Rectal smooth muscle tissue (tissue), 1 donor: ENCODE data around the gene VTI1A.

ENCODE experiments used
- H3K27ac ChIP-seq: one replicate; pipeline ENCODE4 v1.7.0; 2013; ENCODE audit warnings: low read depth, low read length, inconsistent platforms
- H3K27me3 ChIP-seq: one replicate; pipeline ENCODE4 v1.7.0; 2013; ENCODE audit warnings: low read length; ENCODE audit not compliant: control insufficient read depth, insufficient read depth
- H3K36me3 ChIP-seq: one replicate; pipeline ENCODE4 v1.7.0; 2013; ENCODE audit warnings: low read length; ENCODE audit not compliant: control insufficient read depth, insufficient read depth
- H3K4me1 ChIP-seq: one replicate; pipeline ENCODE4 v1.7.0; 2013; ENCODE audit warnings: low read length; ENCODE audit not compliant: control insufficient read depth, insufficient read depth
- H3K4me3 ChIP-seq: one replicate; pipeline ENCODE4 v1.7.0; 2013; ENCODE audit warnings: low read length
- H3K9ac ChIP-seq: one replicate; pipeline ENCODE4 v1.7.0; 2013; ENCODE audit warnings: low read length

The VTI1A gene

DNA sequence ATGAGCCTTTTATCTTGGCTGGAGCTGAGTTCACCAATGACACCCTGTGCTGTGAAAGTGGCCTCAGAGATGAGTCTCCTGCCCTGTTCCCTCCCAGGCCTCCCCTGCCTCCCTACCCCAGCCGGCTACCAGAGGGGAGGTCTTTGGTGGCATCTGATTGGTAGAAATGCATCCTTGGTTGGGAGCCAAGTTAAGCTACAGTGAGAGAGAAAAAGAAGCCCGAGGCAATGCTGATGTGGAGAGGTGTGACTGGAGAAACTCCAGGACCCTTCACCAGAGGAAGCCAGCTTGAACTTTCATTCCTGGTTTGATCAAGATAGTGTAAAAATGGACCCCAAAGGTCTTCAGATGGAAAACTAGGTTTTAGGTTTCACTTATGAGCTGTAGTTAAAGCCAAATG lies 311.9 kb downstream of the VTI1A start:
- Histone ChIP-seq H3K4me1 (no peaks in the 10 kb centered on the region), H3K27me3 (no peaks in the 10 kb centered on the region), H3K36me3 (no peaks in the 10 kb centered on the region), H3K27ac (no peak overlapping the region), H3K4me3 (no peak overlapping the region), H3K9ac (no peak overlapping the region)

DNA sequence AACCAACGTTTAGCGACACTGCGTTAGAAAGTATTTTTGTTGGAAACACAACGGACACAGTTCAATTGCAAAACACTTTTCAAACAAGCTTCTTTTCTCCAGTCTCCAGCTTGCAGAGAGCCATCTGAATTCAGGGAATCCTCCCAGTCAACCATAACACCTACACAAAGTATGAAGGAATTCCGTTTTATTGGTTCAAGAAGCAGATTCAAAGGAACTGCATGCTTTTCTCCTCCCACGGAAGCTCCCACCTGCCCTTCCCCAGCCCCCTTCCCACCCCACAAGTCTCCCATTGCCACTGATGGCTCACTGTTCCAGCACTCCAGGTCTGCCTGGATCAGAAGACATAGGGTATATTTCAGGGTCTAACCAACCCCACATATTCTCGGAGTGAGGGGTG lies 312.5 kb downstream of the VTI1A start:
- Histone ChIP-seq H3K36me3 (no peaks in the 10 kb centered on the region), H3K4me3 (no peak overlapping the region), H3K27me3 (no peaks in the 10 kb centered on the region), H3K27ac (no peak overlapping the region), H3K9ac (no peak overlapping the region), H3K4me1 (no peaks in the 10 kb centered on the region)

GRCh38 chr10:112761256-112761655 lies 314.2 kb downstream of the VTI1A start:
- Histone ChIP-seq H3K9ac (no peak overlapping the region), H3K36me3 (no peaks in the 10 kb centered on the region)

GRCh38 chr10:112763916-112764520 lies 317.0 kb downstream of the VTI1A start:
- H3K4me1 ChIP-seq = no peaks in the 10 kb centered on the region
- no peak overlapping the region for H3K4me3 ChIP-seq
- no peak overlapping the region for H3K27ac ChIP-seq
- no peaks in the 10 kb centered on the region for H3K27me3 ChIP-seq
- H3K9ac ChIP-seq = no peak overlapping the region
- H3K36me3 ChIP-seq = no peaks in the 10 kb centered on the region

More at GRCh38 chr10:112761256-112761655, 314.2 kb downstream of the VTI1A start:
- no peaks in the 10 kb centered on the region for H3K27me3 ChIP-seq
- no peak overlapping the region for H3K27ac ChIP-seq
- no peaks in the 10 kb centered on the region for H3K4me1 ChIP-seq
- no peak overlapping the region for H3K4me3 ChIP-seq

- no peak overlapping the region for H3K4me3 ChIP-seq
- no peaks in the 10 kb centered on the region for H3K4me1 ChIP-seq
- no peaks in the 10 kb centered on the region for H3K36me3 ChIP-seq
- H3K27ac ChIP-seq = no peak overlapping the region
- H3K9ac ChIP-seq = no peak overlapping the region
- no peaks in the 10 kb centered on the region for H3K27me3 ChIP-seq
Measured at GRCh38 chr10:112765717-112766235, 318.8 kb downstream of the VTI1A start.

DNA sequence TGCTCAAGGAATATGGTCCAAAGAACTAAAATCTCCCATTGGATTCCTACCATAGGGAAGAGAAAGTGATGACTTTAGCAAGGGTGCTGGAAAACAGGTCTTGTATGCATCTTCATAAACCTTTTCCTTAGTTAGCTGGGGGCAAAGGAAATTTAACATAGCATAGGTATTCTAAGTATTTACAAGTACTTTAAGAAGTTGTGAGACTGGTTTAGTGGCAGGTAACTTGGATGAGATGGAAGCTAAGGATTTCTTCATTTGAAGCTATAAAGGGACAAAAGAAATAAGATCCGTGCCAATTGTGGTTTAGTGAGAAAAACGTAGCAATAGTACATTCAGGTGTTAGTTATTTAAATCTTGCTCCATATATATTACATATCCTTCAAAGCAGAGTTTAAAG lies 319.6 kb downstream of the VTI1A start:
- H3K27ac ChIP-seq = no peak overlapping the region
- H3K4me3 ChIP-seq = no peak overlapping the region
- H3K9ac ChIP-seq = no peak overlapping the region
- H3K27me3 ChIP-seq = no peaks in the 10 kb centered on the region
- no peaks in the 10 kb centered on the region for H3K4me1 ChIP-seq
- H3K36me3 ChIP-seq = no peaks in the 10 kb centered on the region

GRCh38 chr10:112767156-112767555 lies 320.1 kb downstream of the VTI1A start:
- no peak overlapping the region for H3K9ac ChIP-seq
- H3K27me3 ChIP-seq = no peaks in the 10 kb centered on the region
- no peaks in the 10 kb centered on the region for H3K36me3 ChIP-seq
- no peaks in the 10 kb centered on the region for H3K4me1 ChIP-seq
- no peak overlapping the region for H3K4me3 ChIP-seq
- H3K27ac ChIP-seq = no peak overlapping the region

DNA sequence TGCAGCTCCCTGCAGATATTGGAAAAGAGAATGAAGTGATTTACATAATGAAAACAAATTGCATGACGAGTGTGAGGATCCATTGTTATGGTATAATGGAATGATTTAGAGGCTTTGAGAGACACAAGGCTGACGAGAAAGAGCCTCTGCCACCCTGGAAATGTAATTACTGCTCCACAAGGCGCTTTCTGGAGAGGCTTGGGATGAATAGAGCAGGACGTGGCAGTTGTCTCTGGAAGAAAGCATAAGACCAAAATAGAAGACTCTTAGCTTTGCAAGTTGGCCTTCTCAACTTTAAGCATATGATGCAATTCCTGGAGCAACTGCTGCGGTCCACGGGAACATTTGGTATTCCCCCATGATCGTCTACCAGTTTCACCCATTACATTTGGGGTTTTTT lies 321.1 kb downstream of the VTI1A start:
- H3K4me3 ChIP-seq = no peak overlapping the region
- no peaks in the 10 kb centered on the region for H3K4me1 ChIP-seq
- no peaks in the 10 kb centered on the region for H3K27me3 ChIP-seq
- no peak overlapping the region for H3K9ac ChIP-seq
- no peak overlapping the region for H3K27ac ChIP-seq
- no peaks in the 10 kb centered on the region for H3K36me3 ChIP-seq

- Histone ChIP-seq H3K4me3 (no peak overlapping the region), H3K27ac (no peak overlapping the region)
Measured at GRCh38 chr10:112769081-112769480, 322.1 kb downstream of the VTI1A start.

GRCh38 chr10:112769611-112770370 lies 322.8 kb downstream of the VTI1A start:
- H3K4me1 ChIP-seq = no peaks in the 10 kb centered on the region
- H3K27me3 ChIP-seq = no peaks in the 10 kb centered on the region
- H3K36me3 ChIP-seq = no peaks in the 10 kb centered on the region
- no peak overlapping the region for H3K4me3 ChIP-seq
- H3K27ac ChIP-seq = no peak overlapping the region
- H3K9ac ChIP-seq = no peak overlapping the region

More at GRCh38 chr10:112769081-112769480, 322.1 kb downstream of the VTI1A start:
- Histone ChIP-seq H3K36me3 (no peaks in the 10 kb centered on the region), H3K4me1 (no peaks in the 10 kb centered on the region), H3K27me3 (no peaks in the 10 kb centered on the region), H3K9ac (no peak overlapping the region)

GRCh38 chr10:112771733-112772132 lies 324.7 kb downstream of the VTI1A start:
- Histone ChIP-seq H3K4me1 (no peaks in the 10 kb centered on the region), H3K27ac (no peak overlapping the region), H3K4me3 (no peak overlapping the region), H3K9ac (no peak overlapping the region), H3K27me3 (no peaks in the 10 kb centered on the region), H3K36me3 (no peaks in the 10 kb centered on the region)

DNA sequence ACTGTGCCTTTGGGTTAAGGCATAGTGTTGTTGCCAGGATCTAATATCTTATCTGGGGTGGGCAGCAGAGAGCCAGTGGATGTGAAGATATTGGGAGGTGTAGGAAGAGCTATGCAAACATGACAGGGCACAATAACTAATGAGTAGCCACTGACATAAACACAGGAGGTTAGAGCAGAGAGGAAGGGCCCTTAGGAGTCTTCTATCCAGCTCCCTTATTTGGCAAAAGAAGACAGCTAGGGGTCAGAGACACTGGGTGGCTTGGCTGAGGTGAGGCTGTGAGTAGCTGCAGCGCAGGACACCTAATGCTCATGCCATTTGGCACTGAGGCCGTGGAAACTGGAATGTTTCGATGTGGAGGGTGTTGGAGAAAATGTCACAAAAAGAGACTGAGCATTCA lies 326.8 kb downstream of the VTI1A start:
- H3K9ac ChIP-seq = no peak overlapping the region
- H3K4me3 ChIP-seq = no peak overlapping the region
- no peaks in the 10 kb centered on the region for H3K27me3 ChIP-seq
- H3K27ac ChIP-seq = no peak overlapping the region
- H3K4me1 ChIP-seq = no peaks in the 10 kb centered on the region
- H3K36me3 ChIP-seq = no peaks in the 10 kb centered on the region

DNA sequence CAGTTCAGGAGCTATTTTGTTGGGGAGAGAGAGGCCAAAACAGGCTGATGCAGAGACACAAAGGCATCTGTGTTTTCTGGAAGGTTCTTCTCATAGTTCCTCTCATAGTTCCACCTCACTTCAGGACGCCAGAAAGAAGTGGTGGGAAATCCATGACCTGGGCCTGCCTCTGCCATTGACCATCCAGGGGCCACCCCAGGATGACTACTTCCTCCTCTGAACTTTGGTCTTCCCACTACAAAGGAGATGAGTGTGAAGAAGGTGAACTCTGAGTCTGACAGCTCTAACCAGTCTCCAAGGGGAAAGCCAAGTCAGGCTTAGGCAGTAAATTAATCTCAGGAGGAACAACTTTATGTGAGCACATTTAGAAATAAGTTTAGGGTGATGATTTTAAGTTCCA lies 327.2 kb downstream of the VTI1A start:
- Histone ChIP-seq H3K27ac (no peak overlapping the region), H3K9ac (no peak overlapping the region), H3K36me3 (no peaks in the 10 kb centered on the region), H3K4me3 (no peak overlapping the region), H3K27me3 (no peaks in the 10 kb centered on the region), H3K4me1 (no peaks in the 10 kb centered on the region)
